Stomach (tissue), 9 donors: ENCODE data around the gene KLHL21. TPM values are rescaled to one million over a fixed set of nuclear protein-coding genes. Genes with fewer than 3 reads are reported as not detected.

Experiments
- DNase-seq, 2 donors: peaks; one replicate each; pipeline versions ENCODE4 v3.0.0 to v3.0.0-alpha.2; 2013 to 2019
- H3K27ac ChIP-seq, 5 donors: fragments of 200-600 bp in 4 of 5; sonication (generic) in 4 of 5; one replicate each; pipeline ENCODE4 v1.5.1; 2013 to 2019; ENCODE audit warnings: mild to moderate bottlenecking in 1 of 5, moderate library complexity in 1 of 5
- H3K27me3 ChIP-seq, 3 donors: fragments of 200-600 bp; sonication (generic); one replicate each; pipeline ENCODE4 v1.5.1; 2017 to 2019; ENCODE audit warnings: mixed run types in 1 of 3
- H3K36me3 ChIP-seq, 4 donors: fragments of 200-600 bp; sonication (generic); 1 replicate in 3 of 4; 2 replicates in 1 of 4; pipeline ENCODE4 v1.5.1; 2016 to 2019
- H3K4me1 ChIP-seq, 4 donors: fragments of 200-600 bp; sonication (generic); one replicate each; pipeline ENCODE4 v1.5.1; 2016 to 2019
- H3K4me3 ChIP-seq, 4 donors: fragments of 200-600 bp; sonication (generic) in 3 of 4; one replicate each; pipeline ENCODE4 v1.5.1; 2016 to 2019; ENCODE audit warnings: mild to moderate bottlenecking in 1 of 4
- H3K9me3 ChIP-seq, 4 donors: fragments of 200-600 bp; sonication (generic); one replicate each; pipeline ENCODE4 v1.5.1; 2016 to 2019
- EP300 ChIP-seq: sonication (generic); formaldehyde crosslinking; IDR thresholded peaks from one replicate; pipeline ENCODE4 v1.6.1; 2017; ENCODE audit warnings: antibody characterized with exemption
- POLR2A ChIP-seq, 4 donors: fragments of 450-650 bp; IDR thresholded peaks; one replicate each; pipeline ENCODE4 v1.6.1; 2016; ENCODE audit warnings: antibody characterized with exemption in 4 of 4, control low read depth in 2 of 4, mild to moderate bottlenecking in 1 of 4, moderate library complexity in 1 of 4
- POLR2AphosphoS5 ChIP-seq, 3 donors: sonication (generic); formaldehyde crosslinking; IDR thresholded peaks; one replicate each; pipeline ENCODE4 v1.6.1; 2016; ENCODE audit warnings: antibody characterized with exemption in 3 of 3
- WGBS, 5 donors: extraction: QIAGEN DNeasy Blood & Tissue Kit in 3 of 5; methylation state at CpG; one replicate each; pipeline versions ENCODE4 v1.1.5 to v1.1.7; 2013 to 2018; 5-methylcytosine and 5-hydroxymethylcytosine counted together
- intact Hi-C: fragments of 100-400 bp; cut with DNase I; formaldehyde crosslinking; loops from one replicate; pipeline ENCODE4 v1.15.1; 2023; ENCODE audit warnings: low total_unique reads
- polyA plus RNA-seq, 3 donors: library from polyadenylated mRNA; stranded (reverse); fragments of 200-250 nt; gene quantifications; one replicate each; pipeline ENCODE4 v1.2.3, GENCODE V29; 2013
- total RNA-seq, 5 donors: library from RNA; depleted of rRNA; stranded (reverse); fragments of >200 nt; gene quantifications; one replicate each; pipeline versions ENCODE4 v1.1.0 to v1.2.3, GENCODE V29; 2014 to 2016
- TF ChIP-seq, protein P1 (sequence below), 7 experiments: fragments of 450-650 bp in 4 of 7; fragments of 200-600 bp in 3 of 7; sonication (generic) in 3 of 7; IDR thresholded peaks; one replicate each; pipeline ENCODE4 v1.5.1; 2016 to 2019; ENCODE audit warnings: antibody characterized with exemption in 7 of 7, control low read depth in 2 of 7, mild to moderate bottlenecking in 1 of 7
- donor health status: healthy with polysubstance abuse.
- donor health status: Bipolar disorder and iron deficiency.
- donor health status: healthy.

The KLHL21 gene
- total and polyA plus RNA-seq, 8 donors: 9.2 to 59.8 (median 19.4) TPM

DNA sequence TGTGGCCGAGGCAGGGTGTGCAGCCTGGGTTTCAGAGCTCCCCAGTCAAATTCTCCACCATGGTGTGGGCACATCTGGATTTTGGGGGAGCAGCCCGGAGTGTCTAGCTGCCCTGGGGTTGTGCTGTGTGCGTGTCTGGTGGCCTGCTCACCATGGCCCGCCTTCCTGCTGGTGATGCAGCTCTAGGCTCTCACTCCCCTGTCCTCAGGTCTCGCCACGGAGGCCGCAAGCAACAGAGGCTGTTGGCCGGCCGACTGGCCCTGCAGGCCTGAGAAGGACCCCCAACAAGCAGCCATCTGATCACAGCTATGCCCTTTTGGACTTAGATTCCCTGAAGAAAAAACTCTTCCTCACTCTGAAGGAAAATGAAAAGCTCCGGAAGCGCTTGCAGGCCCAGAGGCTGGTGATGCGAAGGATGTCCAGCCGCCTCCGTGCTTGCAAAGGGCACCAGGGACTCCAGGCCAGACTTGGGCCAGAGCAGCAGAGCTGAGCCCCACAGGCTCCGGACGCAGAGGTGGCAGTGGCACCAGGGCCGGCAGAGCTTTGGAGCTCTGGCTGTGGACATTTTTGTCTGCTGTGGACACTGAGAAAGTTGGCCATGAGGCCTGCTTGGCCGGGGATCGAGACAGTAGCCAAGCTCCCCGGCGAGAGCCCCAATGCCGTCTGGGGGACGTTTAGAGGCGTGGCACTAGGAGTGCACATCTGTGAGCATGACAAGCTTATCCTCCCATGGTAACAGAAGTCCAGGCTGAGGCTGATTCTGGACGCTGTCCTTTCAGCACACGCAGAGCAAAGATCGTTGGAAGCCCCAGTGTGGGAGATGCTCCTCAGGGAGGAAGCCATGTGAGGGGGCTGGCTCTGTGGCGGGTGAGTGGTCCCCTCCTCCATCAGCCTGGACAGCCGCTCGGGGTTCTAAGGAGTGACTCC lies 30.2 kb upstream of the KLHL21 start:
- intact Hi-C loops: no loop called here
- Histone ChIP-seq H3K9me3 (no peaks in the 10 kb centered on the region), H3K4me3 (no peak overlapping the region), H3K27ac (no peak overlapping the region), H3K36me3 (peaks cover 77 to 100% (median 100%) of the 10 kb centered on the region in 4 donors), H3K27me3 (no peaks in the 10 kb centered on the region), H3K4me1 (peaks cover 0 to 7% (median 1%) of the 10 kb centered on the region in 4 donors)
- DNase-seq: no peak
- 87 to 89% (median 88%) methylated on average over 22 to 30 of the region's 30 CpGs for WGBS, 5 donors
- no peak for TF ChIP-seq EP300
- TF ChIP-seq POLR2AphosphoS5 (IDR thresholded peaks at IDR 0.05): no peak
- TF ChIP-seq, protein P1, sequence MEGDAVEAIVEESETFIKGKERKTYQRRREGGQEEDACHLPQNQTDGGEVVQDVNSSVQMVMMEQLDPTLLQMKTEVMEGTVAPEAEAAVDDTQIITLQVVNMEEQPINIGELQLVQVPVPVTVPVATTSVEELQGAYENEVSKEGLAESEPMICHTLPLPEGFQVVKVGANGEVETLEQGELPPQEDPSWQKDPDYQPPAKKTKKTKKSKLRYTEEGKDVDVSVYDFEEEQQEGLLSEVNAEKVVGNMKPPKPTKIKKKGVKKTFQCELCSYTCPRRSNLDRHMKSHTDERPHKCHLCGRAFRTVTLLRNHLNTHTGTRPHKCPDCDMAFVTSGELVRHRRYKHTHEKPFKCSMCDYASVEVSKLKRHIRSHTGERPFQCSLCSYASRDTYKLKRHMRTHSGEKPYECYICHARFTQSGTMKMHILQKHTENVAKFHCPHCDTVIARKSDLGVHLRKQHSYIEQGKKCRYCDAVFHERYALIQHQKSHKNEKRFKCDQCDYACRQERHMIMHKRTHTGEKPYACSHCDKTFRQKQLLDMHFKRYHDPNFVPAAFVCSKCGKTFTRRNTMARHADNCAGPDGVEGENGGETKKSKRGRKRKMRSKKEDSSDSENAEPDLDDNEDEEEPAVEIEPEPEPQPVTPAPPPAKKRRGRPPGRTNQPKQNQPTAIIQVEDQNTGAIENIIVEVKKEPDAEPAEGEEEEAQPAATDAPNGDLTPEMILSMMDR (IDR thresholded peaks at IDR 0.05): no peak
- no peak for TF ChIP-seq POLR2A (IDR thresholded peaks at IDR 0.05)

DNA sequence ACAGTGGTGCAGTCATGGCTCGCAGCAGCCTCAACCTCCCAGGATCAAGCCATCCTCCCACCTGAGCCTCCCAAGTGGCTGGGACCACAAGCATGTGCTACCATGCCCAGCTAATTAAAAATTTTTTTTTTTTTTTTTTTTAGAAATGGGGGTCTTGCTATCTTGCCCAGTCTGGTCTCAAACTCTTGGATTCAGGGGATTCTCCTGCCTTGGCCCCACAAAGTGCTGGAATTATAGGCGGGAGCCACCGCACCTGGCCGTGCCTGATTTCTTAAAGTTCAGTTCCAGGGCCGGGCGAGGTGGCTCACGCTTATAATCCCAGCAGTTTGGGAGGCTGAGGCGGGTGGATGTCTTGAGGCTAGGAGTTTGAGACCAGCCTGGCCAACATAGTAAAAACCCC lies 28.4 kb upstream of the KLHL21 start:
- Histone ChIP-seq H3K27ac (no peak overlapping the region), H3K4me1 (peaks cover 9 to 25% (median 15%) of the 10 kb centered on the region in 4 donors), H3K9me3 (no peaks in the 10 kb centered on the region), H3K27me3 (no peaks in the 10 kb centered on the region), H3K4me3 (no peak overlapping the region), H3K36me3 (peaks cover 73 to 94% (median 85%) of the 10 kb centered on the region in 4 donors)
- intact Hi-C loops: no loop called here
- DNase-seq: no peak
- 92 to 98% (median 98%) methylated on average over 8 of the region's 8 CpGs for WGBS, 5 donors
- TF ChIP-seq POLR2A (IDR thresholded peaks at IDR 0.05) (no peak), POLR2AphosphoS5 (IDR thresholded peaks at IDR 0.05) (no peak), EP300 (no peak)
- TF ChIP-seq, protein P1 (IDR thresholded peaks at IDR 0.05): no peak

GRCh38 chr1:6630027-6630426 lies 27.4 kb upstream of the KLHL21 start:
- Histone ChIP-seq H3K27ac (no peak overlapping the region), H3K4me3 (no peak overlapping the region), H3K27me3 (no peaks in the 10 kb centered on the region), H3K36me3 (peaks cover 63 to 83% (median 74%) of the 10 kb centered on the region in 4 donors), H3K9me3 (no peaks in the 10 kb centered on the region), H3K4me1 (peaks cover 12 to 29% (median 19%) of the 10 kb centered on the region in 4 donors)
- TF ChIP-seq POLR2AphosphoS5 (IDR thresholded peaks at IDR 0.05) (no peak), POLR2A (IDR thresholded peaks at IDR 0.05) (no peak), EP300 (no peak)
- TF ChIP-seq, protein P1 (IDR thresholded peaks at IDR 0.05): no peak
- WGBS, 5 donors: 91 to 96% (median 92%) methylated on average over 8 of the region's 8 CpGs
- DNase-seq: no peak
- intact Hi-C loops: no loop called here

GRCh38 chr1:6628971-6629479 lies 26.4 kb upstream of the KLHL21 start:
- Histone ChIP-seq H3K9me3 (no peaks in the 10 kb centered on the region), H3K36me3 (peaks cover 58 to 73% (median 64%) of the 10 kb centered on the region in 4 donors), H3K27ac (no peak overlapping the region), H3K4me3 (no peak overlapping the region), H3K27me3 (no peaks in the 10 kb centered on the region), H3K4me1 (peaks cover 12 to 33% (median 27%) of the 10 kb centered on the region in 4 donors)
- WGBS, 5 donors: 86 to 96% (median 90%) methylated on average over 11 to 12 of the region's 12 CpGs
- TF ChIP-seq EP300 (no peak), POLR2AphosphoS5 (IDR thresholded peaks at IDR 0.05) (no peak), POLR2A (IDR thresholded peaks at IDR 0.05) (no peak)
- TF ChIP-seq, protein P1 (IDR thresholded peaks at IDR 0.05): no peak
- DNase-seq: no peak
- intact Hi-C loops: no loop called here
